B cell (primary cell): ENCODE results near the gene COL4A5. TPM values are rescaled to one million over a fixed set of nuclear protein-coding genes. Genes with fewer than 3 reads are reported as not detected.

Source experiments
- ATAC-seq: fragments of 200-7000 bp; cut with Tn5 transposase; one replicate; pipeline ENCODE4 v1.10.0; 2021; ENCODE audit warnings: low read depth, mild to moderate bottlenecking, moderate number of reproducible peaks, moderate library complexity
- CTCF ChIA-PET: fragments of 350-600 bp; sonication (Branson Sonifier 250); formaldehyde crosslinking; loops from one replicate; lab custom pipeline; 2021; ENCODE audit warnings: antibody characterized with exemption, inconsistent platforms; lab: Charles Lee
- POLR2A ChIA-PET: fragments of 350-600 bp; sonication (Branson Sonifier 250); formaldehyde crosslinking; loops from one replicate; lab custom pipeline; 2021; ENCODE audit warnings: antibody characterized with exemption; lab: Charles Lee
- DNase-seq: peaks from one replicate; pipeline ENCODE4 v3.0.0; 2013
- H2AFZ ChIP-seq: 2 replicates; pipeline ENCODE4 v1.6.1; 2012; ENCODE audit warnings: mild to moderate bottlenecking, low read depth, low read length; ENCODE audit not compliant: insufficient read depth, poor library complexity, severe bottlenecking
- H3K27ac ChIP-seq, 2 donors: 1 replicate in 1 of 2; 2 replicates in 1 of 2; pipeline ENCODE4 v1.5.1; 2012 to 2013; ENCODE audit warnings: low read length in 2 of 2, mild to moderate bottlenecking in 2 of 2, moderate library complexity in 1 of 2
- H3K27me3 ChIP-seq, 4 experiments: fragments of 200-600 bp in 1 of 4; sonication (generic) in 1 of 4; replicated peaks in 1 of 4; 1 replicate in 2 of 4; 2 replicates in 2 of 4; pipeline versions ENCODE4 v1.6.1 to v1.7.0; 2013 to 2016; ENCODE audit warnings: low read length in 3 of 4, mild to moderate bottlenecking in 2 of 4, mixed read lengths in 1 of 4, moderate library complexity in 1 of 4; ENCODE audit not compliant: insufficient read depth in 4 of 4, control insufficient read depth in 3 of 4; ENCODE audit errors: control extremely low read depth in 1 of 4
- H3K36me3 ChIP-seq, 2 experiments: replicated peaks in 1 of 2; 1 replicate in 1 of 2; 2 replicates in 1 of 2; pipeline versions ENCODE4 v1.6.1 to v1.7.1; 2013; ENCODE audit warnings: low read length in 1 of 2; ENCODE audit not compliant: insufficient read depth in 2 of 2, control insufficient read depth in 1 of 2; ENCODE audit errors: control extremely low read depth in 1 of 2, extremely low read depth in 1 of 2
- H3K4me1 ChIP-seq, 2 donors: fragments of 200-600 bp in 1 of 2; sonication (generic) in 1 of 2; 1 replicate in 1 of 2; 2 replicates in 1 of 2; pipeline versions ENCODE4 v1.5.1 to v1.6.1; 2013 to 2017; ENCODE audit warnings: low read length in 2 of 2; ENCODE audit not compliant: control insufficient read depth in 2 of 2, insufficient read depth in 2 of 2
- H3K4me2 ChIP-seq: replicated peaks from 2 replicates; pipeline ENCODE3; 2012; ENCODE audit warnings: mild to moderate bottlenecking, low read depth, low read length; ENCODE audit not compliant: poor library complexity, severe bottlenecking
- H3K4me3 ChIP-seq, 5 experiments: fragments of 200-600 bp in 1 of 5; sonication (generic) in 1 of 5; 1 replicate in 3 of 5; 2 replicates in 2 of 5; pipeline versions ENCODE4 v1.5.1 to v1.7.0; 2011 to 2016; ENCODE audit warnings: low read length in 4 of 5, mild to moderate bottlenecking in 4 of 5, low read depth in 2 of 5, control low read depth in 1 of 5, moderate library complexity in 1 of 5; ENCODE audit not compliant: insufficient read depth in 1 of 5; ENCODE audit errors: control extremely low read depth in 1 of 5, extremely low read depth in 1 of 5
- H3K79me2 ChIP-seq: fragments of 200-600 bp; sonication (generic); one replicate; pipeline ENCODE4 v1.6.0; 2016; ENCODE audit warnings: low read length; ENCODE audit not compliant: control insufficient read depth, insufficient read depth
- H3K9ac ChIP-seq: fragments of 200-600 bp; sonication (generic); 2 replicates; pipeline ENCODE4 v1.6.1; 2017; ENCODE audit warnings: mild to moderate bottlenecking, low read length, moderate library complexity
- H3K9me3 ChIP-seq, 3 donors: one replicate each; pipeline versions ENCODE4 v1.6.1 to v1.7.1; 2013; ENCODE audit warnings: low read length in 2 of 3; ENCODE audit not compliant: control insufficient read depth in 2 of 3, insufficient read depth in 1 of 3; ENCODE audit errors: control extremely low read depth in 1 of 3
- H4K20me1 ChIP-seq: 2 replicates; pipeline ENCODE4 v1.6.0; 2012; ENCODE audit warnings: mild to moderate bottlenecking, low read length; ENCODE audit not compliant: insufficient read depth, control insufficient read depth, poor library complexity, severe bottlenecking
- H3K27ac Mint-ChIP-seq: one replicate; pipeline ENCODE4 v1.8.0; 2021; ENCODE audit warnings: mixed read lengths
- H3K27me3 Mint-ChIP-seq: one replicate; pipeline ENCODE4 v1.8.0; 2021; ENCODE audit warnings: mixed read lengths
- H3K4me1 Mint-ChIP-seq: one replicate; pipeline ENCODE4 v1.8.0; 2021; ENCODE audit warnings: mixed read lengths
- H3K4me3 Mint-ChIP-seq: one replicate; pipeline ENCODE4 v1.8.0; 2021; ENCODE audit warnings: mixed read lengths
- H3K9me3 Mint-ChIP-seq: one replicate; pipeline ENCODE4 v1.8.0; 2022; ENCODE audit warnings: mixed read lengths; ENCODE audit not compliant: insufficient read depth
- EZH2 ChIP-seq: IDR thresholded peaks from 2 replicates; pipeline ENCODE4 v1.6.1; 2012; ENCODE audit warnings: borderline replicate concordance, low read depth, mild to moderate bottlenecking, moderate library complexity, low read length; ENCODE audit not compliant: insufficient read depth, poor library complexity, severe bottlenecking
- WGBS: methylation state at CpG from one replicate; pipeline ENCODE4 v1.1.5; 2013; ENCODE audit warnings: missing lambda C conversion rate; ENCODE audit not compliant: insufficient coverage; 5-methylcytosine and 5-hydroxymethylcytosine counted together
- intact Hi-C: fragments of 100-400 bp; cut with micrococcal nuclease; formaldehyde crosslinking; loops from one replicate; pipeline ENCODE4 v1.10.0; 2022
- polyA plus RNA-seq: library from polyadenylated mRNA; depleted of rRNA; stranded (reverse); fragments of >200 nt; gene quantifications from 2 replicates; pipeline ENCODE4 v1.2.3, GENCODE V29; 2012
- total RNA-seq, 2 donors: library from RNA; stranded (reverse); fragments of 120-200 nt in 1 of 2; gene quantifications; 1 replicate in 1 of 2; 2 replicates in 1 of 2; pipeline versions ENCODE4 v1.2.3 to v1.2.4, GENCODE V29; 2013 to 2022
- TF ChIP-seq, protein P1 (sequence below): fragments of 200-600 bp; IDR thresholded peaks from one replicate; pipeline ENCODE4 v1.8.0; 2022; ENCODE audit warnings: antibody characterized with exemption, mild to moderate bottlenecking

COL4A5 gene
- total and polyA plus RNA-seq, 2 donors (not counting 1 experiment from before 2014, with no cell fraction given), result not detected

DNA sequence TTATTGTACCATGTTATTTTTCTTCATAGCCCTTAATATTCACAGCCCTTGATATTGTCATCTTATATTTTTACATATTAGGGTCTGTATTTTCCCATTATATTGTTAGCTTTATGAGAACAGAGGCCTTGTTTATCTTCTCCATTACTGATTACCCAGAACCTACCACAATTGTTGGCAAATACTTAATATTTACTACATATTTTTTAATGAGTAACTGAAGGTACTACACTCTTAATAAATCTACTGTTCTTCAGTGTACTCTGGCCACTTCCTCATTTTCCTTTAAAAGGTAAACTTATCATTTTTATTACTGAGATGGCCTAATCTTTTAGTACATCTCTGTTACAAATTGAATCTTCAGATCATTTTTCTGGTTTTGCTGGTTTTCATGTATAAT lies 133.5 kb downstream of the COL4A5 start:
- no peak overlapping the region for H2AFZ ChIP-seq
- intact Hi-C loops, result no loop called here
- DNase-seq (no peak), ATAC-seq (no peak)
- Mint-ChIP-seq H3K9me3 (no peaks in the 10 kb centered on the region), H3K27me3 (no peaks in the 10 kb centered on the region), H3K4me1 (no peaks in the 10 kb centered on the region), H3K4me3 (no peak overlapping the region), H3K27ac (no peak overlapping the region)
- H3K9me3 ChIP-seq, result no peaks in the 10 kb centered on the region
- ChIA-PET CTCF (no interaction called here), POLR2A (no interaction called here)
- no peak overlapping the region for H3K27ac ChIP-seq
- H3K9ac ChIP-seq, result no peak overlapping the region
- TF ChIP-seq, protein P1, sequence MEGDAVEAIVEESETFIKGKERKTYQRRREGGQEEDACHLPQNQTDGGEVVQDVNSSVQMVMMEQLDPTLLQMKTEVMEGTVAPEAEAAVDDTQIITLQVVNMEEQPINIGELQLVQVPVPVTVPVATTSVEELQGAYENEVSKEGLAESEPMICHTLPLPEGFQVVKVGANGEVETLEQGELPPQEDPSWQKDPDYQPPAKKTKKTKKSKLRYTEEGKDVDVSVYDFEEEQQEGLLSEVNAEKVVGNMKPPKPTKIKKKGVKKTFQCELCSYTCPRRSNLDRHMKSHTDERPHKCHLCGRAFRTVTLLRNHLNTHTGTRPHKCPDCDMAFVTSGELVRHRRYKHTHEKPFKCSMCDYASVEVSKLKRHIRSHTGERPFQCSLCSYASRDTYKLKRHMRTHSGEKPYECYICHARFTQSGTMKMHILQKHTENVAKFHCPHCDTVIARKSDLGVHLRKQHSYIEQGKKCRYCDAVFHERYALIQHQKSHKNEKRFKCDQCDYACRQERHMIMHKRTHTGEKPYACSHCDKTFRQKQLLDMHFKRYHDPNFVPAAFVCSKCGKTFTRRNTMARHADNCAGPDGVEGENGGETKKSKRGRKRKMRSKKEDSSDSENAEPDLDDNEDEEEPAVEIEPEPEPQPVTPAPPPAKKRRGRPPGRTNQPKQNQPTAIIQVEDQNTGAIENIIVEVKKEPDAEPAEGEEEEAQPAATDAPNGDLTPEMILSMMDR, result no peak
- TF ChIP-seq EZH2, result no peak
- no peaks in the 10 kb centered on the region for H3K79me2 ChIP-seq
- no peaks in the 10 kb centered on the region for H3K36me3 ChIP-seq
- H3K4me1 ChIP-seq, result no peaks in the 10 kb centered on the region
- H3K4me2 ChIP-seq, result no peak overlapping the region
- H3K27me3 ChIP-seq, result no peaks in the 10 kb centered on the region
- no peak overlapping the region for H3K4me3 ChIP-seq
- no peaks in the 10 kb centered on the region for H4K20me1 ChIP-seq

DNA sequence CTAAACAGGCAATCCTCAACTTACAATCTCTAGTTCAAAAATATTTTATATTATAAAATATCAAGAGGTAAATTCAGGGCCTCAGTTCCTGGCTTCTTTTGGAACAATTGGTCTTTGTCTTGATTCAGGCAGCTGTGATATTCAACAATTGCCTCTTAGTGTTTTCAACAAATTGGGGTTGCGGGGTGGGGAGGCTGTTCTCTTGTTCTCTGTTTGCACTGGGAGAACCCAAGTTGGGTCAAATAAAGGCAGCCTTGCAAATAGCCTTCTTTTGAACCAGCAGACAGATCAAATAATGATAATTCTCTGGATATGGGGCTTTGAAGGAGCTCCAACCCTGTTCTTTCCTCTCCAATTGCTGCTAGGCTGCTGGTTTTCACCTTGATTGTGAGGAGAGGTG lies 142.5 kb downstream of the COL4A5 start:
- H3K4me3 Mint-ChIP-seq, result no peak overlapping the region
- H3K9me3 Mint-ChIP-seq, result no peaks in the 10 kb centered on the region
- no peak for DNase-seq
- Histone ChIP-seq H3K9me3 (no peaks in the 10 kb centered on the region), H3K27ac (no peak overlapping the region), H3K79me2 (no peaks in the 10 kb centered on the region), H3K4me2 (no peak overlapping the region), H3K4me1 (no peaks in the 10 kb centered on the region), H4K20me1 (no peaks in the 10 kb centered on the region), H3K36me3 (no peaks in the 10 kb centered on the region), H3K9ac (no peak overlapping the region), H3K4me3 (no peak overlapping the region), H3K27me3 (no peaks in the 10 kb centered on the region), H2AFZ (no peak overlapping the region)
- no CpG with 5 or more reads among the region's 1 CpG for WGBS
- TF ChIP-seq EZH2, result no peak
- TF ChIP-seq, protein P1, result no peak
- no peaks in the 10 kb centered on the region for H3K4me1 Mint-ChIP-seq
- intact Hi-C loops, result no loop called here
- POLR2A ChIA-PET, result no interaction called here
- ATAC-seq, result no peak
- H3K27me3 Mint-ChIP-seq, result no peaks in the 10 kb centered on the region
- H3K27ac Mint-ChIP-seq, result no peak overlapping the region
- CTCF ChIA-PET, result no interaction called here
